ENCODE results near the gene KIF26B. TPM values are rescaled to one million over a fixed set of nuclear protein-coding genes. Genes with fewer than 3 reads are reported as not detected.

The KIF26B gene
- total RNA-seq, 1 experiment from 2014 or later: 1.2 TPM

GRCh38 chr1:245325922-245326795 is 171.4 kb downstream of the KIF26B start:
- Mint-ChIP-seq H3K27ac (no peak overlapping the region), H3K4me3 (no peak overlapping the region), H3K4me1 (peaks cover 8% of the 10 kb centered on the region), H3K36me3 (no peaks in the 10 kb centered on the region), H3K9me3 (no peaks in the 10 kb centered on the region), H3K27me3 (ENCODE audit: low read depth) (peaks cover 2% of the 10 kb centered on the region; the same call in 1 of the 2 replicates)
- TF ChIP-seq ZNF121 (CRISPR knock-in tag; IDR thresholded peaks at IDR 0.05) (no peak), NR1H2 (CRISPR knock-in tag; IDR thresholded peaks at IDR 0.05) (no peak), ZNF425 (CRISPR knock-in tag; conservative IDR thresholded peaks at IDR 0.05) (no peak), GRHL2 (CRISPR knock-in tag; IDR thresholded peaks at IDR 0.05; ENCODE audit: insufficient replicate concordance, severe bottlenecking) (no peak), SP1 (CRISPR knock-in tag; conservative IDR thresholded peaks at IDR 0.05) (no peak)
- ATAC-seq (no peak), DNase-seq (ENCODE audit: low spot score) (no peak)
- CTCF ChIA-PET: no interaction called here
- POLR2A ChIA-PET: no interaction called here

- no peak for ATAC-seq
- CTCF ChIA-PET: no interaction called here
Observed at GRCh38 chr1:245327360-245327759, 172.6 kb downstream of the KIF26B start.

More at GRCh38 chr1:245327360-245327759, 172.6 kb downstream of the KIF26B start:
- no peaks in the 10 kb centered on the region for H3K36me3 Mint-ChIP-seq
- no peak for DNase-seq (ENCODE audit: low spot score)
- H3K27me3 Mint-ChIP-seq (ENCODE audit: low read depth): peaks cover 8% of the 10 kb centered on the region
- peaks cover 11% of the 10 kb centered on the region for H3K4me1 Mint-ChIP-seq
- H3K9me3 Mint-ChIP-seq: no peaks in the 10 kb centered on the region
- no peak overlapping the region for H3K4me3 Mint-ChIP-seq
- H3K27ac Mint-ChIP-seq: no peak overlapping the region
- POLR2A ChIA-PET: no interaction called here
- TF ChIP-seq ETV6 (CRISPR knock-in tag; IDR thresholded peaks at IDR 0.05) (no peak), ZNF317 (CRISPR knock-in tag; IDR thresholded peaks at IDR 0.05; ENCODE audit: borderline replicate concordance, low read depth) (no peak), ZNF532 (CRISPR knock-in tag; IDR thresholded peaks at IDR 0.05; ENCODE audit: borderline replicate concordance) (no peak), FOXP4 (CRISPR knock-in tag; IDR thresholded peaks at IDR 0.05) (no peak), ATF2 (CRISPR knock-in tag; IDR thresholded peaks at IDR 0.05; ENCODE audit: borderline replicate concordance, low read depth) (no peak), MXD4 (CRISPR knock-in tag; IDR thresholded peaks at IDR 0.05; ENCODE audit: borderline replicate concordance) (no peak), ELF4 (CRISPR knock-in tag; IDR thresholded peaks at IDR 0.05; ENCODE audit: low read depth) (no peak), CREB1 (CRISPR knock-in tag; IDR thresholded peaks at IDR 0.05) (no peak), ZNF423 (CRISPR knock-in tag; IDR thresholded peaks at IDR 0.05) (no peak), NR1H2 (CRISPR knock-in tag; IDR thresholded peaks at IDR 0.05) (no peak), MLX (CRISPR knock-in tag; IDR thresholded peaks at IDR 0.05) (no peak), GRHL2 (CRISPR knock-in tag; IDR thresholded peaks at IDR 0.05; ENCODE audit: insufficient replicate concordance, severe bottlenecking) (no peak), ATF3 (CRISPR knock-in tag; conservative IDR thresholded peaks at IDR 0.05) (no peak), CTCF (IDR thresholded peaks at IDR 0.05) (no peak)
